Measurements from ENCODE around the gene MLLT3.

MLLT3 gene

GRCh38 chr9:20303996-20304395 lies 318.3 kb downstream of the MLLT3 start:
- no peak for DNase-seq (ENCODE audit: low read depth in 2 of 2)

GRCh38 chr9:20303066-20303465 lies 319.2 kb downstream of the MLLT3 start:
- DNase-seq (ENCODE audit: low read depth in 2 of 2): no peak

DNA sequence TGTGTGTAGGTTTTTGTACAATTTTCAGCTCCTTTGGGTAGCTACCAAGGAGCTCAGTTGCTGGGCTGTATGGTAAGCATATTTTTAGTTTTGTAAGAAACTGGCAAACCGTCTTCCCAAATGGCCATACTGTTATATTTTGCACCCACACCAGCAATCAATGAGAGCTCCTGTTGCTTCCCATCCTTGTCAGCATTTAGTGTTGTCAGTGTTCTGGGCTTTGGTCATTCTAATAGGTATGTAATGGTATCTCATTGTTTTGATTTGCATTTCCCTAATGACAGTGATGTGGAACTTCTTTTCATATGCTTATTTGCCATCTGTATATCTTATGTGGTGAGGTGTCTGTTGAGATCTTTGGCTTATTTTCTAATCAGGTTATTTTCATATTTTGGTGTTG lies 320.1 kb downstream of the MLLT3 start:
- DNase-seq (ENCODE audit: low read depth in 2 of 2): no peak

DNA sequence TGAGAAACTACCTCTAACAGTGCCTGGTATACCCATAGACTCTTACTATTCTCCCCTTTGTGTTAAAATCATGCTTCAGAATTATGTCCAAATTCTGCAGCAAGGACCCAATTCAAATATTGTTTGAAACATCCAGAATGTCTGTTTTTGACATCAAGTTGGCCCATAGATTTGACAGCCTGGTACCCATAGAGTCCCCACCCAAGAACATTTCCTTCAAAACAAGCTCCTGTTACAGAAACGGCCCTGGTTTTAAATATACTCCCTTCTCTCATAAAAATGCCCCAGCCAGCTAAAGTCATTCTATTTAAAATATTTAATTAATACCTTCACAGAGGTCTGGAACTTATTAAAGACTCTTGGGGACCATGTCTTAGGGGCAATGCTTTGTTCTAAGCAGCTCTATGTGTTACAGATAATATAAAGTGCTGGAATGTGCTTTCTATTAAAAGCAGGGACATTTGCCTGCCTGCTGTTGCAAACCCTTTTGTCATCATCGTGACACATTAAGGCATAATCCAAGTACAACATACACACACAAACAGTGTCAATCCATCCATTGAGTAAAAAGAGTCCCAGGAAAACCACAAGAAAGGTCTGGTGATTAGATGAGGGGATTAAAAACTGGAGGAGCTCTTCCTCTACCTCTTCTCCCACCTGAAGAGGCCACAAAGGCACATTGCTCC lies 321.7 kb downstream of the MLLT3 start:
- DNase-seq (ENCODE audit: low read depth in 2 of 2): no peak

- peak; percentile 59 to 62 for DNase-seq (ENCODE audit: low read depth in 2 of 2)
These were observed 324.6 kb downstream of the MLLT3 start for GRCh38 chr9:20297646-20298084.

GRCh38 chr9:20295555-20295954 lies 326.7 kb downstream of the MLLT3 start:
- no peak for DNase-seq (ENCODE audit: low read depth in 2 of 2)

DNA sequence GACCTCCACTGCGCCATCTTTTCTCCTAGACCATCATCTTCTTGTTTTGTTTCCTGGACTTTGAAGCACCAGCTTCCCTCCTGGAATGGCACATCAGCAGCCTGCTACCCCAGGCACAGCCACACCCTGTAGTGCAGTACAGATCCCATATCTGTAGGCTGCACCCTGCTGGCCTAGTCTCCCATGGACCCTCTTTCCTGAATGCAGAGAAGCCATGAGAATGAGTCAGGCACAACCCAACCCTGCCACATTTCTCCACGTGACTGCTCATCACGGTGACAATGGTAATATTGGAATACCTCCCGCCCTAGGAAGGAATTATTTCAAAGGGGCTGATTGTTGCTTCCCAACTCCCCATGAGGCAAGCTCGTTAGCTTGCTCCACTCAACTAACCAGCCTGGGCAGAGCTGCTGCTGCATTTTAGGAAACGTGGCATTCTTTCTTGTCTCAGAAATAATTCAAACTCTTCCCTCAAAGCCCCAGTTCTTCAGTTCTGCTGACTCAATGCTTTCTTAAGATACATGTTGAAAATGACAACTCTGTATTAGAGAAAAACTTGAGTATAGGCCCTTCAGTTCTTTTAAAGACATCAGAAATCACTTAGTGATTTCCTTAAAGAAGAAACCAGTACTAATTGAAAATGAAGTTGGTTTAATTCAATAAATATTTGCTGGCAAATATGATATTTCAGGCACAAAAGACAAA lies 328.1 kb downstream of the MLLT3 start:
- no peak for DNase-seq (ENCODE audit: low read depth in 2 of 2)

DNA sequence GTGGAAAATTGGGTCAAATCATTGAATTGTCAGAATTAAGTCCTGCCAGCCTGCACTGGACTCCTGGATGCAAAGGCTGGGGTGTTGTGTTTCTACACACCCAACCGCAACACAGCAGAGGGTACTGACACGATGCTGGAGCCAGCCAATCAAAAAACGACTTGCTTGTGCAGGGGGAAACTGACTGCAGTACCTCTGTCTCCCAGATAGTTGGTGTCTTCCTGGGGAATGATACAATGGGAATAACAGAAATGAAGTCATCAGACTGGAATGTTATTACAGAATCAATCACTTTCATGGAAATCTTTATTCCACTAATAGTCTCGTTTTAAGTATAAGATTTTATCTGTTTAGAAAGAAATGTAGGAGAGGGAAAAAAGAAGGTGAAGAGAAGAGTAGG lies 330.3 kb downstream of the MLLT3 start:
- DNase-seq (ENCODE audit: low read depth in 2 of 2): peak in 1 of 2 experiments; percentile 16

All from fibroblast of skin of left quadriceps (primary cell).